ENCODE results near the gene CRIP1. TPM values are rescaled to one million over a fixed set of nuclear protein-coding genes. Genes with fewer than 3 reads are reported as not detected.
A peak's percentile ranks its signal among the peaks of the same experiment; 100 is the strongest.

Gene CRIP1
- total RNA-seq, 1 donor from 2014 or later, result 106 TPM

- intact Hi-C loops (cut with DNase I), result loop anchor here (2.0 to 5.0 kb wide), 3 partner anchors 35 to 434 kb away; partner anchors contain the start of gene TEDC1
- no peaks in the 10 kb centered on the region for H3K36me3 ChIP-seq
- H3K27ac ChIP-seq, result peak within 1 kb of the TSS; percentile 40 to 55
- H3K27me3 ChIP-seq, result no peaks in the 10 kb centered on the region
- no peaks in the 10 kb centered on the region for H3K9me3 ChIP-seq
- H3K4me1 ChIP-seq, result peaks cover 12 to 21% of the 10 kb centered on the region in 2 donors
- TF ChIP-seq, protein P1, sequence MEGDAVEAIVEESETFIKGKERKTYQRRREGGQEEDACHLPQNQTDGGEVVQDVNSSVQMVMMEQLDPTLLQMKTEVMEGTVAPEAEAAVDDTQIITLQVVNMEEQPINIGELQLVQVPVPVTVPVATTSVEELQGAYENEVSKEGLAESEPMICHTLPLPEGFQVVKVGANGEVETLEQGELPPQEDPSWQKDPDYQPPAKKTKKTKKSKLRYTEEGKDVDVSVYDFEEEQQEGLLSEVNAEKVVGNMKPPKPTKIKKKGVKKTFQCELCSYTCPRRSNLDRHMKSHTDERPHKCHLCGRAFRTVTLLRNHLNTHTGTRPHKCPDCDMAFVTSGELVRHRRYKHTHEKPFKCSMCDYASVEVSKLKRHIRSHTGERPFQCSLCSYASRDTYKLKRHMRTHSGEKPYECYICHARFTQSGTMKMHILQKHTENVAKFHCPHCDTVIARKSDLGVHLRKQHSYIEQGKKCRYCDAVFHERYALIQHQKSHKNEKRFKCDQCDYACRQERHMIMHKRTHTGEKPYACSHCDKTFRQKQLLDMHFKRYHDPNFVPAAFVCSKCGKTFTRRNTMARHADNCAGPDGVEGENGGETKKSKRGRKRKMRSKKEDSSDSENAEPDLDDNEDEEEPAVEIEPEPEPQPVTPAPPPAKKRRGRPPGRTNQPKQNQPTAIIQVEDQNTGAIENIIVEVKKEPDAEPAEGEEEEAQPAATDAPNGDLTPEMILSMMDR (IDR thresholded peaks at IDR 0.05), result no peak
- H3K4me3 ChIP-seq, result peak within 1 kb of the TSS; percentile 69 to 91
- no peak for DNase-seq (ENCODE audit: low spot score in 2 of 2)
Observed at GRCh38 chr14:105525861-105526775, 39.4 kb downstream of the CRIP1 start, which contains the start of gene TMEM121. TMEM121 (plus strand) TSS chr14:105526583; CDS start chr14:105528835, 2,252 bp downstream.

GRCh38 chr14:105526776-105527380 is 40.2 kb downstream of the CRIP1 start:
- H3K4me3 ChIP-seq, result peak overlapping the region; percentile 69 to 91
- H3K27ac ChIP-seq, result no peak overlapping the region
- H3K4me1 ChIP-seq, result peaks cover 12 to 21% of the 10 kb centered on the region in 2 donors
- no peak for DNase-seq (ENCODE audit: low spot score in 2 of 2)
- TF ChIP-seq, protein P1 (IDR thresholded peaks at IDR 0.05), result no peak
- intact Hi-C loops (cut with DNase I), result loop anchor here (2.0 to 5.0 kb wide), 3 partner anchors 36 to 435 kb away; partner anchors contain the start of gene TEDC1
- H3K27me3 ChIP-seq, result no peaks in the 10 kb centered on the region
- H3K9me3 ChIP-seq, result no peaks in the 10 kb centered on the region
- H3K36me3 ChIP-seq, result no peaks in the 10 kb centered on the region

DNA sequence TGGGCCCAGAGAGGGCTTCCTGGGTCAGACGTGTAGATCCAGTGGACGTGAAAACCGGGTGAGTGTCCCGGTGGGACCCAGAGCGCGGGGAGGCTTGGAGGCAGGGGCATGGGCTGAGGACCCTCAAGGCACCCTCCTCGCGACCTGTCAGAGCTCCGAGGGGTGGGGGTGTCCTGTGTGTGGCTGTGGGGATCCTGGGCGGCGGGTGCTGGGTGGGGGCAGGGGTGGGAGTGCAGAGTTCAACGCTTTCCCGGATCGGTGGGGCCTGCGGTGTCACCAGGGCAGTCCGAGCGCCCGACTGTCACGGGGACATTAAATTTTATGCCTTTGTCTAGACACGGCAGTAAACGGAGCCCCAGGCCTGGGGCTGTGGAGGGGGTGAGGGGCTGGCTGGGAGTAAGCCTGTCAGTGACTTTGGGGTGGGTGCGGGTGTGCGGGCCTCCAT is 40.7 kb downstream of the CRIP1 start:
- Histone ChIP-seq H3K9me3 (no peaks in the 10 kb centered on the region), H3K4me3 (peak overlapping the region; percentile 69 to 91), H3K27me3 (no peaks in the 10 kb centered on the region), H3K4me1 (peaks cover 12 to 21% of the 10 kb centered on the region in 2 donors), H3K36me3 (no peaks in the 10 kb centered on the region), H3K27ac (no peak overlapping the region)
- intact Hi-C loops (cut with DNase I), result loop anchor here (2.0 to 5.0 kb wide), 3 partner anchors 37 to 435 kb away; partner anchors contain the start of gene TEDC1
- no peak for DNase-seq (ENCODE audit: low spot score in 2 of 2)
- TF ChIP-seq, protein P1 (IDR thresholded peaks at IDR 0.05), result no peak

GRCh38 chr14:105527826-105528585 is 41.3 kb downstream of the CRIP1 start:
- DNase-seq (ENCODE audit: low spot score in 2 of 2), result peak in 1 of 2 donors; percentile 87
- Histone ChIP-seq H3K36me3 (no peaks in the 10 kb centered on the region), H3K9me3 (no peaks in the 10 kb centered on the region), H3K27me3 (no peaks in the 10 kb centered on the region), H3K27ac (peak overlapping the region in 1 of 2 donors; percentile 53), H3K4me1 (peaks cover 12 to 21% of the 10 kb centered on the region in 2 donors), H3K4me3 (peak overlapping the region; percentile 69 to 91)
- intact Hi-C loops (cut with DNase I), result loop anchor here (1.0 to 5.0 kb wide), 5 partner anchors 37 to 436 kb away; partner anchors contain the start of gene TEDC1
- TF ChIP-seq, protein P1 (IDR thresholded peaks at IDR 0.05), result peak; percentile 83 to 90 (median 90)

Measured in ascending aorta (tissue), 2 donors.